Large intestine (tissue), 3 donors: ENCODE measurements around the gene G0S2. TPM values are rescaled to one million over a fixed set of nuclear protein-coding genes. Genes with fewer than 3 reads are reported as not detected.

Experiments used
- DNase-seq, 2 donors: peaks; one replicate each; pipeline versions ENCODE4 v3.0.0 to v3.0.0-alpha.2; 2013
- H3K27ac ChIP-seq: one replicate; pipeline ENCODE4 v1.5.1; 2013; ENCODE audit warnings: low read length
- H3K27me3 ChIP-seq: 2 replicates; pipeline ENCODE4 v1.6.1; 2013; ENCODE audit warnings: low read length; ENCODE audit not compliant: control insufficient read depth, insufficient read depth
- H3K36me3 ChIP-seq: 2 replicates; pipeline ENCODE4 v1.6.1; 2013; ENCODE audit warnings: low read length; ENCODE audit not compliant: control insufficient read depth, insufficient read depth
- H3K4me1 ChIP-seq: one replicate; pipeline ENCODE4 v1.6.1; 2013; ENCODE audit warnings: low read length; ENCODE audit not compliant: control insufficient read depth, insufficient read depth
- H3K4me3 ChIP-seq: one replicate; pipeline ENCODE4 v1.5.1; 2013; ENCODE audit warnings: low read length
- H3K9me3 ChIP-seq: one replicate; pipeline ENCODE4 v1.6.1; 2013; ENCODE audit warnings: mild to moderate bottlenecking, low read depth, low read length, moderate library complexity; ENCODE audit not compliant: control insufficient read depth
- WGBS: methylation state at CpG from one replicate; pipeline ENCODE4 v1.1.5; 2013; ENCODE audit warnings: low lambda C conversion rate; ENCODE audit not compliant: insufficient coverage; 5-methylcytosine and 5-hydroxymethylcytosine counted together
- polyA plus RNA-seq: library from polyadenylated mRNA; unstranded; fragments of 120-200 nt; gene quantifications from one replicate; pipeline ENCODE4 v1.2.1, GENCODE V29; 2013

G0S2 gene
- polyA plus RNA-seq, 1 donor, result 167 TPM

DNA sequence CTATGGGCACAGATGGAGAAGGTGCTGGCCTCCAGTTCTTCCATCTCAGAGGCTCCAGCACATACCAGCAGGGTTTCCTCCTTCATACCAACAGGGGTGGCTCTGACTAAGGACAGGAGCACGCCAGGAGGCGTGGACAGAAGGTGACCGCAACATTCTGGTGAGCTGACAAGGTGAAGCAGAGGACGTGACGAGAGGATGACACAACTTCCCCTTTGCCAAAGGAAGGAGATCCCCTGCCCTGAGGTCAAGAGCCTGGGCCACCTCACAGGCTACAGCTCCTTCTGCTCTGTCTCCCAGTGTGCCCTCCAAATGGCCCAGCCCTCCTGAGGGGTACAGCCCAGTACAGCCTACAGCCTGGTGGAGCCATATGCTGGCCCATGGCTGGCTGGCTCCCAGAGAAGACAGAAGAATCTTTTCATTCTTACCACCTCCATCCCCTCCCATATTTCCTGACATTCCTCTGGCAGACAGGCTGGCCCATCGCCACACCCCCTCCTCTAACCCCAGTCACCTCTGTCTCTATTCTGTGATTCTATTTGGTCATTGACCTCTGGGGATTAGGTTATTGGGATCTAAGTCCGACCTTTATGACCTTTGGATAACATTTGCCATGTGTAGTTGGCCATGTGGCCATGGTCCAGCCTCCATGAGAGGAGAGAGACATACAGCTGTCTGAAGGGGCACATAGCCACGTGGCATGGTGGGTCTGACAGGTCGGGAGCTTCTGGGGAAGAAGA, 17.9 kb upstream of the G0S2 start:
- H3K4me1 ChIP-seq, result peaks cover 70% of the 10 kb centered on the region
- WGBS, result no CpG with 5 or more reads among the region's 9 CpGs
- peak overlapping the region; percentile 55 for H3K27ac ChIP-seq

DNA sequence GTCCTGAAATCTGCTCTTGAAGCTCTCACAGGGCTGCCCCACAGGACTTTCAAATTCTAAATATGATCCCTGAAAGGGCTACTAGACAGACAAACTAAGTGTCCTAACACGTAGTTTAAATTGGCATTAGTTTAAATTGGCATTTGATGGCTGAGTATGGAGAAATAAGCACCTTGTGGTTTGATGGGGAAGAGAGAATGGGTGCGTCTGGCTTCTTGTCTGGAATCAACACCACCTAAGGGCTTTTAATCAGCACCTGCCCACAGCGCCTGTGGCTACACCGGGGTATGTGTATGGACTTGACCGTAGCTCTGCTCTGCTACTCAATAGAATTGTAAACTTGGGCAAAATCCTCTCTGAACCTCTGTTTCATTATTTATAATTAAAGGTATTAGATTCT, 17.3 kb upstream of the G0S2 start:
- no CpG with 5 or more reads among the region's 5 CpGs for WGBS
- peaks cover 71% of the 10 kb centered on the region for H3K4me1 ChIP-seq
- H3K36me3 ChIP-seq, result no peaks in the 10 kb centered on the region
- DNase-seq, result no peak
- H3K9me3 ChIP-seq, result no peaks in the 10 kb centered on the region
- peak overlapping the region; percentile 55 for H3K27ac ChIP-seq
- no peak overlapping the region for H3K4me3 ChIP-seq
- no peaks in the 10 kb centered on the region for H3K27me3 ChIP-seq

More for the DNA sequence above, 17.9 kb upstream of the G0S2 start:
- Histone ChIP-seq H3K4me3 (no peak overlapping the region), H3K9me3 (no peaks in the 10 kb centered on the region), H3K27me3 (no peaks in the 10 kb centered on the region), H3K36me3 (no peaks in the 10 kb centered on the region)
- no peak for DNase-seq

GRCh38 chr1:209659909-209660308, 15.3 kb upstream of the G0S2 start:
- Histone ChIP-seq H3K4me1 (peaks cover 54% of the 10 kb centered on the region), H3K4me3 (no peak overlapping the region), H3K27ac (no peak overlapping the region), H3K36me3 (no peaks in the 10 kb centered on the region), H3K27me3 (no peaks in the 10 kb centered on the region), H3K9me3 (no peaks in the 10 kb centered on the region)
- no peak for DNase-seq
- WGBS, result 83% methylated on average over 1 of the region's 5 CpGs

- Histone ChIP-seq H3K4me1 (peaks cover 42% of the 10 kb centered on the region), H3K27ac (no peak overlapping the region), H3K36me3 (no peaks in the 10 kb centered on the region), H3K27me3 (no peaks in the 10 kb centered on the region), H3K4me3 (no peak overlapping the region), H3K9me3 (no peaks in the 10 kb centered on the region)
- 40% methylated on average over 1 of the region's 1 CpG for WGBS
- no peak for DNase-seq
These were observed 14.1 kb upstream of the G0S2 start for GRCh38 chr1:209661071-209661470.

DNA sequence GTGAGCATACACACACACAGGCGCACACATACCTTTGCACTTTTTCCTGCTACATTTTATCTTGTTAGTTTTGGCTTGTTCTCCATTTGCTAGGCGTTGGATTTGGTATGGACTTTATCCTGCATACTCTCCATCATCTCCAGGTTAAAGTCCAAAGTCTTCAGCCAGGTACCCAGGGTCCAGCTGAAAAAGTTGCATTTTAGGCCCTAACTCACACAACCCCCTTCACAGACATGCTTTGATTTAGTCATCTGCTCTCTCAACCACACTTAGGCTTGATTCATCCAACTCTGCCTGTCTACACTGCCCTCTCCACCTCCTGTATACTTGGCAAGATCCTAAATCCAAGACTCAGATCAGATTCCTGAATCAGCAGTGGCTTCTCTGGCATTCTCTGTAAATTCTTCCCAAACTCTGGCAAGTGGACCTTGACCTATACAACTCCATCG, 12.3 kb upstream of the G0S2 start:
- 55% methylated on average over 2 of the region's 3 CpGs for whole genome bisulfite sequencing
- no peaks in the 10 kb centered on the region for H3K27me3 ChIP-seq
- peaks cover 24% of the 10 kb centered on the region for H3K4me1 ChIP-seq
- H3K27ac ChIP-seq, result no peak overlapping the region
- H3K9me3 ChIP-seq, result no peaks in the 10 kb centered on the region
- H3K4me3 ChIP-seq, result no peak overlapping the region
- no peaks in the 10 kb centered on the region for H3K36me3 ChIP-seq
- no peak for DNase-seq

- WGBS, result no CpG with 5 or more reads among the region's 1 CpG
- H3K4me1 ChIP-seq, result peaks cover 11% of the 10 kb centered on the region
- peak in 1 of 2 donors; percentile 66 for DNase-seq
- H3K4me3 ChIP-seq, result no peak overlapping the region
- no peaks in the 10 kb centered on the region for H3K36me3 ChIP-seq
- no peaks in the 10 kb centered on the region for H3K9me3 ChIP-seq
- H3K27me3 ChIP-seq, result no peaks in the 10 kb centered on the region
- H3K27ac ChIP-seq, result peak overlapping the region; percentile 58
These were observed 8.1 kb upstream of the G0S2 start for GRCh38 chr1:209667103-209667502.

DNA sequence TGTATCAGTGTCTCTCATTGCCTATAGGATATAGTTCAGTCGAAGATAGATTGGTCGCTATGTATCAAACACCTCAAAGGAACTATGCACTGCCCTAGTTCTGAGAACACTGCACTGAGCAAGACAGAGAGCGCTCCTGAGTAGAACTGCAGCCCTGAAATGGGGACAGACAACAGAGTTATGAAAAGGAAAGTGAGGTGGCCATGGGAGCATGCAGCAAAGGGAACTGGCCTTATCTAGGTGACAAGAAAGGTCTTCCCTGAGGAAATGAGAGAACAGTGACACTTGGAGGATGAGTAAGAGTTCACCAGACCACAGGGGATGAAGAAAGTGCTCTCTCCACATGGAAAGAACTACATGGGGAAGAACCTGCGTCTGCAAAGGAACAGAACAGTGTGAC, 7.5 kb upstream of the G0S2 start:
- Histone ChIP-seq H3K27ac (peak overlapping the region; percentile 58), H3K4me3 (no peak overlapping the region), H3K9me3 (no peaks in the 10 kb centered on the region), H3K27me3 (no peaks in the 10 kb centered on the region), H3K36me3 (no peaks in the 10 kb centered on the region), H3K4me1 (peaks cover 7% of the 10 kb centered on the region)
- no peak for DNase-seq
- WGBS, result no CpG with 5 or more reads among the region's 4 CpGs

- H3K9me3 ChIP-seq, result no peaks in the 10 kb centered on the region
- WGBS, result no CpG with 5 or more reads among the region's 1 CpG
- H3K27me3 ChIP-seq, result peaks cover 2% of the 10 kb centered on the region
- H3K4me1 ChIP-seq, result peaks cover 23% of the 10 kb centered on the region
- no peak overlapping the region for H3K27ac ChIP-seq
- no peaks in the 10 kb centered on the region for H3K36me3 ChIP-seq
- H3K4me3 ChIP-seq, result no peak overlapping the region
- no peak for DNase-seq
These were observed 4.7 kb upstream of the G0S2 start for GRCh38 chr1:209670441-209671082.

- H3K9me3 ChIP-seq, result no peaks in the 10 kb centered on the region
- no peaks in the 10 kb centered on the region for H3K36me3 ChIP-seq
- peaks cover 22% of the 10 kb centered on the region for H3K4me1 ChIP-seq
- no CpG with 5 or more reads among the region's 5 CpGs for WGBS
- H3K27ac ChIP-seq, result peak overlapping the region; percentile 70
- no peak overlapping the region for H3K4me3 ChIP-seq
- peak in 1 of 2 donors; percentile 66 for DNase-seq
- peaks cover 2% of the 10 kb centered on the region for H3K27me3 ChIP-seq
These were observed 2.2 kb upstream of the G0S2 start for GRCh38 chr1:209672705-209673630.
